K562 (cell line): ENCODE data around the gene DGCR6L. TPM values are rescaled to one million over a fixed set of nuclear protein-coding genes. Genes with fewer than 3 reads are reported as not detected.
A peak's percentile ranks its signal among the peaks of the same experiment; 100 is the strongest.

ENCODE experiments used
- ATF2 ChIP-seq: sonication (generic); formaldehyde crosslinking; IDR thresholded peaks from 2 replicates; pipeline ENCODE4 v1.8.1; 2022; ENCODE audit warnings: missing genetic modification reagents
- CSDE1 ChIP-seq, 2 experiments: fragments of 450-650 bp; IDR thresholded peaks; 2 replicates each; pipeline ENCODE4 v1.6.1; 2016; ENCODE audit warnings: mild to moderate bottlenecking in 1 of 2
- DEAF1 ChIP-seq: fragments of 450-650 bp; formaldehyde crosslinking; IDR thresholded peaks from 2 replicates; pipeline ENCODE4 v1.4.0; 2020; ENCODE audit warnings: mild to moderate bottlenecking, moderate library complexity
- FOXA3 ChIP-seq, 2 experiments: fragments of 450-650 bp in 1 of 2; sonication (generic) in 1 of 2; formaldehyde crosslinking; IDR thresholded peaks in 1 of 2; conservative IDR thresholded peaks in 1 of 2; 2 replicates each; pipeline versions ENCODE4 v1.4.0 to v1.8.0; 2020 to 2022; ENCODE audit warnings: mild to moderate bottlenecking in 2 of 2, missing genetic modification reagents in 1 of 2
- FOXK1 ChIP-seq: sonication (generic); formaldehyde crosslinking; IDR thresholded peaks from 2 replicates; pipeline ENCODE4 v1.8.0; 2022; ENCODE audit warnings: missing genetic modification reagents, mild to moderate bottlenecking, borderline replicate concordance
- HDAC8 ChIP-seq: fragments of 450-650 bp; IDR thresholded peaks from 2 replicates; pipeline ENCODE4 v1.6.1; 2016; ENCODE audit warnings: mild to moderate bottlenecking, missing genetic modification characterization, moderate library complexity, missing compliant biosample characterization
- IRF2 ChIP-seq: sonication (generic); formaldehyde crosslinking; IDR thresholded peaks from 2 replicates; pipeline ENCODE4 v1.8.1; 2022; ENCODE audit warnings: mild to moderate bottlenecking, missing genetic modification reagents
- JUNB ChIP-seq: fragments of 450-650 bp; formaldehyde crosslinking; conservative IDR thresholded peaks from 2 replicates; pipeline ENCODE4 v1.4.0; 2020; ENCODE audit warnings: mild to moderate bottlenecking
- MCM3 ChIP-seq: fragments of 450-650 bp; IDR thresholded peaks from 2 replicates; pipeline ENCODE4 v1.6.1; 2016
- MED1 ChIP-seq: sonication (generic); formaldehyde crosslinking; IDR thresholded peaks from 2 replicates; pipeline ENCODE4 v1.8.1; 2023; ENCODE audit warnings: missing genetic modification reagents, borderline replicate concordance
- MTF1 ChIP-seq: fragments of 250-450 bp; sonication (Bioruptor Pico); IDR thresholded peaks from 2 replicates; pipeline ENCODE4 v1.9.0; 2021; ENCODE audit warnings: moderate library complexity, mild to moderate bottlenecking, inconsistent platforms, borderline replicate concordance
- MYBL2 ChIP-seq, 2 experiments: fragments of 450-650 bp in 1 of 2; sonication (generic) in 1 of 2; formaldehyde crosslinking in 1 of 2; IDR thresholded peaks; 2 replicates each; pipeline versions ENCODE4 v1.6.1 to v1.8.1; 2017 to 2022; ENCODE audit warnings: borderline replicate concordance in 1 of 2, inconsistent platforms in 1 of 2, low read depth in 1 of 2, mild to moderate bottlenecking in 1 of 2, missing genetic modification reagents in 1 of 2, moderate library complexity in 1 of 2
- RBBP5 ChIP-seq: fragments of 200-600 bp; sonication (generic); IDR thresholded peaks from 2 replicates; pipeline ENCODE4 v1.6.1; 2012; ENCODE audit warnings: borderline replicate concordance, mild to moderate bottlenecking, low read length, control low read depth, inconsistent platforms; ENCODE audit not compliant: insufficient read depth, poor library complexity, severe bottlenecking
- U2AF2 ChIP-seq: fragments of 200-400 bp; formaldehyde crosslinking; optimal IDR thresholded peaks from 2 replicates; pipeline ENCODE3; 2017; ENCODE audit warnings: low read depth, mild to moderate bottlenecking, low read length
- UBTF ChIP-seq, 2 experiments: IDR thresholded peaks; 2 replicates each; pipeline ENCODE4 v1.6.1; 2012; ENCODE audit warnings: improper control_type of control experiment in 2 of 2, low read depth in 2 of 2, low read length in 2 of 2, borderline replicate concordance in 1 of 2
- YY1 ChIP-seq, 3 experiments: IDR thresholded peaks; 2 replicates each; pipeline ENCODE4 v1.6.1; 2011; ENCODE audit warnings: low read length in 2 of 3, mild to moderate bottlenecking in 2 of 3, moderate library complexity in 2 of 3, borderline replicate concordance in 1 of 3, control low read depth in 1 of 3, low read depth in 1 of 3; ENCODE audit not compliant: insufficient read depth in 3 of 3, insufficient replicate concordance in 2 of 3, control insufficient read depth in 1 of 3, insufficient read length in 1 of 3; ENCODE audit errors: extremely low read depth in 1 of 3
- ZNF174 ChIP-seq: fragments of 250-450 bp; sonication (Bioruptor Pico); IDR thresholded peaks from 2 replicates; pipeline ENCODE4 v1.4.0; 2020; ENCODE audit warnings: mild to moderate bottlenecking
- ZNF224 ChIP-seq: sonication (generic); formaldehyde crosslinking; IDR thresholded peaks from 2 replicates; pipeline ENCODE4 v1.8.0; 2022; ENCODE audit warnings: mild to moderate bottlenecking, missing genetic modification reagents
- ZNF324 ChIP-seq: fragments of 250-450 bp; sonication (Bioruptor Pico); IDR thresholded peaks from 2 replicates; pipeline ENCODE4 v1.4.0; 2020; ENCODE audit warnings: mild to moderate bottlenecking
- ZNF444 ChIP-seq: fragments of 250-450 bp; sonication (Bioruptor Pico); IDR thresholded peaks from 2 replicates; pipeline ENCODE4 v1.4.0; 2020; ENCODE audit warnings: mild to moderate bottlenecking, moderate library complexity
- ZNF449 ChIP-seq: fragments of 250-450 bp; sonication (Bioruptor Pico); IDR thresholded peaks from 2 replicates; pipeline ENCODE4 v1.8.0; 2022; ENCODE audit warnings: moderate library complexity, mild to moderate bottlenecking, inconsistent platforms
- polyA plus RNA-seq, 8 experiments: library from polyadenylated mRNA; depleted of rRNA in 4 of 8; stranded (reverse) in 5 of 8; unstranded in 3 of 8; fragments of >200 nt; fragmentation: Nextera tagmentation in 2 of 8; fragmentation: Illumina TruSeq in 1 of 8; extraction: Ambion mirVana in 2 of 8; extraction: Trizol in 1 of 8; gene quantifications; 2 replicates each; pipeline versions ENCODE4 v1.2.1 to v1.2.3, GENCODE V29; 2011 to 2014; ENCODE audit warnings: inconsistent platforms in 1 of 8, missing spikeins in 1 of 8
- total RNA-seq, 7 experiments: library from RNA; depleted of rRNA in 6 of 7; stranded (reverse); fragments of >200 nt in 6 of 7; fragmentation: Illumina TruSeq in 2 of 7; extraction: Trizol in 2 of 7; gene quantifications; 2 replicates each; pipeline versions ENCODE4 v1.2.1 to v1.2.3, GENCODE V29; 2011 to 2021; ENCODE audit warnings: low replicate concordance in 1 of 7

DGCR6L gene
- total and polyA plus RNA-seq, 9 of the 15 experiments (the other 6 are each of a cell fraction or from before 2014, with no cell fraction given): 3.6 to 151 (median 51.0) TPM

- TF ChIP-seq ZNF449 (CRISPR knock-in tag): no peak
- no peak for TF ChIP-seq CSDE1 (IDR thresholded peaks at IDR 0.05)
- no peak for TF ChIP-seq HDAC8 (tag)
- no peak for TF ChIP-seq JUNB (CRISPR knock-in tag)
- peak in 1 of 2 experiments; percentile 55; a peak in 1 of 4 replicates for TF ChIP-seq UBTF (IDR thresholded peaks at IDR 0.05; ENCODE audit: borderline replicate concordance in 1 of 2, low read depth in 2 of 2, low read length in 2 of 2)
- peak in 1 of 3 experiments; percentile 58 for TF ChIP-seq YY1 (IDR thresholded peaks at IDR 0.05; ENCODE audit: borderline replicate concordance in 1 of 3, control insufficient read depth in 1 of 3, extremely low read depth in 1 of 3, insufficient read depth in 3 of 3, insufficient read length in 1 of 3, insufficient replicate concordance in 2 of 3, low read depth in 1 of 3, low read length in 2 of 3)
- TF ChIP-seq ATF2: peak; percentile 50; the same call in 1 of the 2 replicates
- no peak for TF ChIP-seq ZNF224 (CRISPR knock-in tag)
- no peak for TF ChIP-seq U2AF2
- TF ChIP-seq DEAF1 (CRISPR knock-in tag): no peak
- TF ChIP-seq IRF2 (CRISPR knock-in tag): no peak
- TF ChIP-seq FOXA3 (CRISPR knock-in tag; conservative IDR thresholded peaks at IDR 0.05 in 1 of 2, IDR thresholded peaks at IDR 0.05 in 1 of 2): no peak
- no peak for TF ChIP-seq MTF1 (CRISPR knock-in tag)
- TF ChIP-seq MED1 (CRISPR knock-in tag): no peak
- TF ChIP-seq ZNF444 (CRISPR knock-in tag): no peak
- no peak for TF ChIP-seq RBBP5
- TF ChIP-seq ZNF324: no peak
- TF ChIP-seq ZNF174 (CRISPR knock-in tag): no peak
- no peak for TF ChIP-seq MCM3
- TF ChIP-seq MYBL2 (IDR thresholded peaks at IDR 0.05; ENCODE audit: low read depth): no peak
- no peak for TF ChIP-seq MYBL2 (CRISPR knock-in tag; IDR thresholded peaks at IDR 0.05; ENCODE audit: borderline replicate concordance)
- no peak for TF ChIP-seq FOXK1 (CRISPR knock-in tag)
Measured at GRCh38 chr22:20279662-20280134, 40.2 kb downstream of the DGCR6L start (continued).
